A549 treated with Mapracorat at 1 μM for 4 hours (cell line): ENCODE results near the gene SERPINA10. TPM values are rescaled to one million over a fixed set of nuclear protein-coding genes. Genes with fewer than 3 reads are reported as not detected.

ENCODE experiments used
- total RNA-seq: library from RNA; stranded (reverse); fragments of 200-300 nt; extraction: Qiagen RNA extraction; gene quantifications from 5 replicates; pipeline ENCODE4 v1.2.3, GENCODE V29; 2022

Gene SERPINA10, protein sequence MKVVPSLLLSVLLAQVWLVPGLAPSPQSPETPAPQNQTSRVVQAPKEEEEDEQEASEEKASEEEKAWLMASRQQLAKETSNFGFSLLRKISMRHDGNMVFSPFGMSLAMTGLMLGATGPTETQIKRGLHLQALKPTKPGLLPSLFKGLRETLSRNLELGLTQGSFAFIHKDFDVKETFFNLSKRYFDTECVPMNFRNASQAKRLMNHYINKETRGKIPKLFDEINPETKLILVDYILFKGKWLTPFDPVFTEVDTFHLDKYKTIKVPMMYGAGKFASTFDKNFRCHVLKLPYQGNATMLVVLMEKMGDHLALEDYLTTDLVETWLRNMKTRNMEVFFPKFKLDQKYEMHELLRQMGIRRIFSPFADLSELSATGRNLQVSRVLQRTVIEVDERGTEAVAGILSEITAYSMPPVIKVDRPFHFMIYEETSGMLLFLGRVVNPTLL
- not detected in 5 replicates for total RNA-seq

DNA sequence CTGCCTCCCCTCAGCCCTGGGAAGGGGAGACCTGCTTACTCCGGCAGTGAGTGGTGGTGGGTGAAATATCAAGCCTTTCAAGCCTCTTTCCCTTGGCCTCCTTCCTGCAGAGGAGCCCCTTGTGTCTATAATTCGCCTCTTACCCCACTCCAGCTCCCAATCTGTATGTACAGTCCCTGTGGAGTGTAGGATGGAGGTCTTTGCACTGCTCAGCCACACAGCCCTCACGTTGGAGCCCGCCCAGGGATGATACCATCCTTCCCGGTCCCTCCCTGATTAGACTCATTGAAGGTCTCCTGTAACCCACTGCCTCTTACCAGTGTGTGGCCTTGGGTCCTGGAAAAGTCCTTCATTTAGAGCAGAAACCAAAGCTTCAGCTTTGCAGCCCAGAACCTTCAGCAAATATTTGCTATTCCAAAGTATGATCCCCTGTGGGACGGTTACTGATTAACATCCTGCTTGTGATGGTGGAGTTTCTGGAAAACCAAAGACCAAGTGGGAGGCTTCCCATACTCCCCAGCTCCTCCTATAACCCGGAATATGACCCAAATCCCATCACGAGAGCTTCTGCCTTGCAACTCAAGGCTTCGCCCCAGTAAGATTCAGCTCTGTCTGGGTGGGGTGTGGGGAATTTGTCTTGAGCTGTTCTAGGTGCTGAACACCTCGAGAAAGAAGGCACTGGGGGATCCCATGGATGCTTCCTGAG is at the start of gene SERPINA10:
TSS of gene SERPINA10 (minus strand) at position 397 of the 706 bp plus-strand sequence. CDS start 2,675 bp downstream, outside the sequence.

DNA sequence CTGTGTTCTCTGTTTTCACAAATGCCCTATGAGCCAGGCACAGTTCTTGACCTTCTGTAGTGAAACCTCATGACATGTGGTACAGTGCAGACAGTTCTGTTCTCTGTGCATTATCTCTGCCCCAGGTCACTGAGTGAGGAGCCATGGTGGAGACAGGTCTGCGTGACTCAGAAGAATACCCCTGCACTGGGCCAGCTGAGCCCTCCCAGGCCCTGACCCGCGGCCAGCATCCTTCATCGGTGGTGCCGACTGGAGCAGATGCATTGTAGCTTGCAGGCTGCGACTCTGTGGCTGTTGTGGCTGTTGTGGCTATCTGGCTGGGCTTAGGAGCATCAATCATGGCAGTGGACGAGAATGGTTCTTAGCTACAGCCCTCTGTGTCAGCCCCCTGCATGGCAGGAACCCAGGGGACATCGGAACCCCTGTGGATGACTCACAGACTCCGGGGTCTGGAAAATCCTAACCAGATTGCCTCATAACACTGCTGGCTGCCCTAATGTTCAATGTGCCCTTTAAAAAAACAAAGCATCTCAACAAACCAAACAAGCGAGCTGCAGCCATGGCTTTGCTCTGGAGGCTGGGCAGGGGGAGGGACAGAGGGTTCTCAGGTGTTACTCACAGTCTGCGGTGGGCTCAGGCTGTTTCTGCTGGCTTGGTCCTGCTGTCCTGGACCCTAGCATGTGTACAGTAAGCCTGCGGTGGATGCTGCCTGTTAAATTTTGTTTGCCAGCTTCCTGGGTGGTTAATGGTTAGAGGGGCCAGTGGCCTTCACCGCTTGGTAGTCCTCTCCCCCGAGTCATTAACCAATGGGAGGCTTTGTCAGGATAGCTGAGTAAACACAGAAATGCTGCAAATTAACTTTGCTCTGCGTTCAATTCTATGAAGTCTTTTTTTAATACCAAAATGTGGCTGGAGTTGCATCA is 29.8 kb upstream of the SERPINA10 start, which contains the start of gene SERPINA6:
TSS of gene SERPINA6 (minus strand) at position 689 of the 923 bp plus-strand sequence. CDS start 8,688 bp downstream, outside the sequence.

Other genes with a start within 250 kb of the SERPINA10 start
- gene DDX24, start 212.1 kb downstream of the SERPINA10 start, total RNA-seq, result 176 to 188 TPM (median 182 TPM) in 5 replicates
- 19.1 to 22.6 TPM (median 20.0 TPM) in 5 replicates for gene IFI27L1, start 212.0 kb downstream of the SERPINA10 start, total RNA-seq
- gene IFI27, start 182.5 kb downstream of the SERPINA10 start, total RNA-seq, result 0.49 to 1.5 TPM (median 1.2 TPM) in 5 replicates
- 53.0 to 60.8 TPM (median 60.8 TPM) in 5 replicates for gene IFI27L2, start 163.7 kb downstream of the SERPINA10 start, total RNA-seq
- gene PPP4R4, start 118.9 kb downstream of the SERPINA10 start, total RNA-seq, result 0.21 to 0.60 TPM (median 0.42 TPM) in 5 replicates
- gene SERPINA6, start 30.1 kb upstream of the SERPINA10 start, total RNA-seq, result 0.81 to 1.6 TPM (median 0.88 TPM) in 5 replicates
- gene SERPINA2, start 73.4 kb upstream of the SERPINA10 start, total RNA-seq, result not detected in 5 replicates
- gene SERPINA1, start 95.3 kb upstream of the SERPINA10 start, total RNA-seq, result 0.80 to 1.8 TPM (median 1.1 TPM) in 5 replicates
- not detected in 5 replicates for gene SERPINA11, start 159.5 kb upstream of the SERPINA10 start, total RNA-seq
- not detected in 5 replicates for gene SERPINA9, start 182.9 kb upstream of the SERPINA10 start, total RNA-seq
- not detected in 5 replicates for gene SERPINA12, start 216.2 kb upstream of the SERPINA10 start, total RNA-seq